Body of pancreas (tissue), 4 donors: ENCODE data around the gene ARMC3.

ENCODE experiments used
- POLR2A ChIP-seq, 3 donors: fragments of 450-650 bp; IDR thresholded peaks; one replicate each; pipeline ENCODE4 v1.6.1; 2016; ENCODE audit warnings: antibody characterized with exemption in 3 of 3, mild to moderate bottlenecking in 2 of 3
- TF ChIP-seq, protein P1 (sequence below), 7 experiments: fragments of 450-650 bp in 4 of 7; fragments of 200-600 bp in 3 of 7; sonication (generic) in 3 of 7; IDR thresholded peaks; one replicate each; pipeline ENCODE4 v1.5.1; 2016 to 2019; ENCODE audit warnings: antibody characterized with exemption in 7 of 7

DNA sequence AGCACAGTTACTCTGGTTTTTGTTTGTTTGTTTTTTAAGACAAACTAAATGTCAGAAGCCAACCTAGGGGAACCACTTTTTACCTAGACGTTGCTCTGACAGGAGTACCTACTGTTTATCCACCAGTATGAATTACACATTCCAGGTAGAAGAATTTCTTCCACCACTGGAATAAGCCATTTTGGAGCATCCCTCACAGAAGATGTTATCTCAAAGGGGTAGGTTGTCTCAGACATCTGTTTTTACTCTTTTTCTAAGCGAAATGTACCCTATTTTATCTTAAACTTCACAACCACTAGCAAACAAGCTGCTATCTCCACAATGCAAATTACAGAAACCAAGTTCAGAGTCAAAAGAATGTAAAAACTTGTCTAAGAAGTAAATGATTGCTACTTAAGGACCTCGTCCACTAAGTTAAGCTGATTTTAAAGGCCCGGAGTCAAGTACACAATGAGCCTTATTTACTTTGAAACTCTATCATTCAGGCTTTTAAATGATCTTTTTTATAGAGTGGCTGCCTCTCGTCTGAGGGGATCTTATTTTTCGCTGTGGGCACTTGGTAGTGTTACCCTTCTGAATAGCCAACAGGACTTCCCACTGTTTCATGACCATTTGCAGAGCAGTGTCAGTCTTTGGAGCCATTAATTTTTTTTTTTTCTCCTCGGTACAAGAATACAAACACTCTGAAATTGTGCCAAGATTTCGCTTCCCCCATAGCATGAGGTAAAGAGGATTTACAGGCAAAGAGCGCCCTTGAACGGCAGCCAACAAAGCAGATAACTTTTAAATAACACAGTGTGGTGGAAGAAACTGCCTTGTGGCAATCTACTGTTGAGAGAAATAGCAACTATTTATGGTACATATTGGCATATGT is 15.7 kb upstream of the ARMC3 start:
- TF ChIP-seq, protein P1, sequence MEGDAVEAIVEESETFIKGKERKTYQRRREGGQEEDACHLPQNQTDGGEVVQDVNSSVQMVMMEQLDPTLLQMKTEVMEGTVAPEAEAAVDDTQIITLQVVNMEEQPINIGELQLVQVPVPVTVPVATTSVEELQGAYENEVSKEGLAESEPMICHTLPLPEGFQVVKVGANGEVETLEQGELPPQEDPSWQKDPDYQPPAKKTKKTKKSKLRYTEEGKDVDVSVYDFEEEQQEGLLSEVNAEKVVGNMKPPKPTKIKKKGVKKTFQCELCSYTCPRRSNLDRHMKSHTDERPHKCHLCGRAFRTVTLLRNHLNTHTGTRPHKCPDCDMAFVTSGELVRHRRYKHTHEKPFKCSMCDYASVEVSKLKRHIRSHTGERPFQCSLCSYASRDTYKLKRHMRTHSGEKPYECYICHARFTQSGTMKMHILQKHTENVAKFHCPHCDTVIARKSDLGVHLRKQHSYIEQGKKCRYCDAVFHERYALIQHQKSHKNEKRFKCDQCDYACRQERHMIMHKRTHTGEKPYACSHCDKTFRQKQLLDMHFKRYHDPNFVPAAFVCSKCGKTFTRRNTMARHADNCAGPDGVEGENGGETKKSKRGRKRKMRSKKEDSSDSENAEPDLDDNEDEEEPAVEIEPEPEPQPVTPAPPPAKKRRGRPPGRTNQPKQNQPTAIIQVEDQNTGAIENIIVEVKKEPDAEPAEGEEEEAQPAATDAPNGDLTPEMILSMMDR (IDR thresholded peaks at IDR 0.05) = no peak
- no peak for TF ChIP-seq POLR2A (IDR thresholded peaks at IDR 0.05)
